Vagina (tissue), 2 donors: ENCODE data around the gene BCAS3. TPM values are rescaled to one million over a fixed set of nuclear protein-coding genes. Genes with fewer than 3 reads are reported as not detected.
"Not testable (repeated sequence)": the region's sequence is repeated elsewhere in the genome, so short reads cannot be mapped to it uniquely, and the experiment has no call there.

Experiments
- DNase-seq, 2 donors: peaks; one replicate each; pipeline ENCODE4 v3.0.0-alpha.2; 2017; ENCODE audit errors: extremely low spot score in 2 of 2
- H3K27ac ChIP-seq: fragments of 200-600 bp; sonication (generic); one replicate; pipeline ENCODE4 v1.5.1; 2019
- H3K27me3 ChIP-seq: fragments of 200-600 bp; sonication (generic); one replicate; pipeline ENCODE4 v1.5.1; 2019
- H3K36me3 ChIP-seq, 2 donors: fragments of 200-600 bp; sonication (generic); one replicate each; pipeline ENCODE4 v1.5.1; 2017 to 2019
- H3K4me1 ChIP-seq: fragments of 200-600 bp; sonication (generic); one replicate; pipeline ENCODE4 v1.5.1; 2019
- H3K4me3 ChIP-seq, 2 donors: fragments of 200-600 bp; sonication (generic); 1 replicate in 1 of 2; 2 replicates in 1 of 2; pipeline ENCODE4 v1.5.1; 2016 to 2019
- H3K9me3 ChIP-seq: fragments of 200-600 bp; sonication (generic); one replicate; pipeline ENCODE4 v1.5.1; 2019
- CTCF ChIP-seq, 3 experiments: fragments of 450-650 bp in 2 of 3; fragments of 200-600 bp in 1 of 3; sonication (generic) in 1 of 3; IDR thresholded peaks; one replicate each; pipeline ENCODE4 v1.5.1; 2017 to 2019; ENCODE audit warnings: antibody characterized with exemption in 3 of 3, mild to moderate bottlenecking in 2 of 3, moderate library complexity in 2 of 3
- POLR2A ChIP-seq, 2 donors: fragments of 450-650 bp; IDR thresholded peaks; one replicate each; pipeline ENCODE4 v1.6.1; 2017; ENCODE audit warnings: antibody characterized with exemption in 2 of 2, mild to moderate bottlenecking in 2 of 2, moderate library complexity in 2 of 2
- POLR2AphosphoS5 ChIP-seq, 2 donors: sonication (generic); formaldehyde crosslinking; IDR thresholded peaks; one replicate each; pipeline ENCODE4 v1.9.0; 2017; ENCODE audit warnings: antibody characterized with exemption in 2 of 2, mild to moderate bottlenecking in 2 of 2, low read depth in 1 of 2; ENCODE audit not compliant: insufficient read depth in 1 of 2
- intact Hi-C: fragments of 100-400 bp; cut with DNase I; formaldehyde crosslinking; loops from one replicate; pipeline ENCODE4 v1.15.1; 2023
- total RNA-seq: library from RNA; depleted of rRNA; stranded (reverse); fragments of >200 nt; gene quantifications from one replicate; pipeline ENCODE4 v1.2.3, GENCODE V29; 2016

Gene BCAS3
- total RNA-seq, 1 donor from 2014 or later: 33.1 TPM

GRCh38 chr17:61239327-61239726 is 561.7 kb downstream of the BCAS3 start:
- no peak for DNase-seq
- no peak for TF ChIP-seq POLR2A (IDR thresholded peaks at IDR 0.05)
- no peak for TF ChIP-seq CTCF (IDR thresholded peaks at IDR 0.05)
- TF ChIP-seq POLR2AphosphoS5 (IDR thresholded peaks at IDR 0.05; ENCODE audit: insufficient read depth in 1 of 2, low read depth in 1 of 2): no peak
- H3K36me3 ChIP-seq: no peaks in the 10 kb centered on the region
- no peak overlapping the region for H3K27ac ChIP-seq
- H3K9me3 ChIP-seq: no peaks in the 10 kb centered on the region
- H3K4me3 ChIP-seq: no peak overlapping the region
- peaks cover 16% of the 10 kb centered on the region for H3K4me1 ChIP-seq
- intact Hi-C loops: no loop called here
- H3K27me3 ChIP-seq: no peaks in the 10 kb centered on the region

- Histone ChIP-seq H3K4me1 (peaks cover 16% of the 10 kb centered on the region), H3K4me3 (no peak overlapping the region), H3K27me3 (no peaks in the 10 kb centered on the region), H3K9me3 (no peaks in the 10 kb centered on the region), H3K27ac (no peak overlapping the region), H3K36me3 (no peaks in the 10 kb centered on the region)
- TF ChIP-seq POLR2A (IDR thresholded peaks at IDR 0.05): no peak
- no peak for TF ChIP-seq POLR2AphosphoS5 (IDR thresholded peaks at IDR 0.05; ENCODE audit: insufficient read depth in 1 of 2, low read depth in 1 of 2)
- TF ChIP-seq CTCF (IDR thresholded peaks at IDR 0.05): no peak
- intact Hi-C loops: no loop called here
- no peak for DNase-seq
These were observed 562.3 kb downstream of the BCAS3 start for GRCh38 chr17:61239953-61240352.

GRCh38 chr17:61240851-61241468 is 563.3 kb downstream of the BCAS3 start:
- TF ChIP-seq POLR2AphosphoS5 (IDR thresholded peaks at IDR 0.05; ENCODE audit: insufficient read depth in 1 of 2, low read depth in 1 of 2) (no peak), POLR2A (IDR thresholded peaks at IDR 0.05) (no peak), CTCF (IDR thresholded peaks at IDR 0.05) (no peak)
- no peak for DNase-seq
- no peak overlapping the region for H3K27ac ChIP-seq
- H3K4me3 ChIP-seq: no peak overlapping the region
- no peaks in the 10 kb centered on the region for H3K9me3 ChIP-seq
- H3K27me3 ChIP-seq: no peaks in the 10 kb centered on the region
- H3K4me1 ChIP-seq: peaks cover 5% of the 10 kb centered on the region
- H3K36me3 ChIP-seq: no peaks in the 10 kb centered on the region
- intact Hi-C loops: no loop called here

GRCh38 chr17:61244988-61245387 is 567.3 kb downstream of the BCAS3 start:
- H3K4me3 ChIP-seq, H3K4me1 ChIP-seq, intact Hi-C loops, H3K9me3 ChIP-seq, H3K36me3 ChIP-seq, DNase-seq, H3K27me3 ChIP-seq, H3K27ac ChIP-seq: not testable (repeated sequence)

GRCh38 chr17:61245706-61246135 is 568.1 kb downstream of the BCAS3 start:
- no peaks in the 10 kb centered on the region for H3K36me3 ChIP-seq
- H3K27ac ChIP-seq: no peak overlapping the region
- no peak overlapping the region for H3K4me3 ChIP-seq
- H3K9me3 ChIP-seq: no peaks in the 10 kb centered on the region
- intact Hi-C loops: no loop called here
- peaks cover 9% of the 10 kb centered on the region for H3K4me1 ChIP-seq
- TF ChIP-seq CTCF (IDR thresholded peaks at IDR 0.05): no peak
- no peak for TF ChIP-seq POLR2AphosphoS5 (IDR thresholded peaks at IDR 0.05; ENCODE audit: insufficient read depth in 1 of 2, low read depth in 1 of 2)
- TF ChIP-seq POLR2A (IDR thresholded peaks at IDR 0.05): no peak
- no peak for DNase-seq
- H3K27me3 ChIP-seq: no peaks in the 10 kb centered on the region
